Adipocyte (in vitro differentiated cells): ENCODE measurements around the gene CD3G.

Source experiments
- DNase-seq: peaks from one replicate; pipeline ENCODE4 v3.0.0-alpha.2; 2015; ENCODE audit warnings: low read depth
- H3K27me3 ChIP-seq: replicated peaks from 2 replicates; pipeline ENCODE4 v1.7.0; 2013; ENCODE audit warnings: mild to moderate bottlenecking, low read length, moderate library complexity; ENCODE audit not compliant: control insufficient read depth, insufficient read depth
- H3K36me3 ChIP-seq: 2 replicates; pipeline ENCODE4 v1.7.0; 2013; ENCODE audit warnings: low read length, mild to moderate bottlenecking, moderate library complexity; ENCODE audit not compliant: control insufficient read depth, insufficient read depth, severe bottlenecking
- H3K4me1 ChIP-seq: 2 replicates; pipeline ENCODE4 v1.7.0; 2013; ENCODE audit warnings: mild to moderate bottlenecking, low read length, moderate library complexity; ENCODE audit not compliant: control insufficient read depth, insufficient read depth
- H3K4me3 ChIP-seq: 2 replicates; pipeline ENCODE4 v1.7.0; 2013; ENCODE audit warnings: mild to moderate bottlenecking, low read length, moderate library complexity
- H3K9ac ChIP-seq: 2 replicates; pipeline ENCODE4 v1.7.0; 2013; ENCODE audit warnings: mild to moderate bottlenecking, low read length, moderate library complexity
- H3K9me3 ChIP-seq: 2 replicates; pipeline ENCODE4 v1.7.0; 2013; ENCODE audit warnings: mild to moderate bottlenecking, low read length, moderate library complexity; ENCODE audit not compliant: control insufficient read depth

CD3G gene

GRCh38 chr11:118353084-118353710 lies 9.1 kb downstream of the CD3G start:
- peak; percentile 82 for DNase-seq

GRCh38 chr11:118358071-118358470 lies 13.9 kb downstream of the CD3G start:
- H3K9ac ChIP-seq = no peak overlapping the region
- DNase-seq = peak; percentile 53
- H3K9me3 ChIP-seq = no peaks in the 10 kb centered on the region
- H3K36me3 ChIP-seq = no peaks in the 10 kb centered on the region
- H3K4me1 ChIP-seq = peaks cover 9% of the 10 kb centered on the region
- H3K27me3 ChIP-seq = no peaks in the 10 kb centered on the region
- H3K4me3 ChIP-seq = no peak overlapping the region

More at GRCh38 chr11:118353084-118353710, 9.1 kb downstream of the CD3G start:
- Histone ChIP-seq H3K4me3 (no peak overlapping the region), H3K4me1 (no peaks in the 10 kb centered on the region), H3K27me3 (peaks cover 28% of the 10 kb centered on the region), H3K9ac (no peak overlapping the region), H3K9me3 (no peaks in the 10 kb centered on the region), H3K36me3 (no peaks in the 10 kb centered on the region)

DNA sequence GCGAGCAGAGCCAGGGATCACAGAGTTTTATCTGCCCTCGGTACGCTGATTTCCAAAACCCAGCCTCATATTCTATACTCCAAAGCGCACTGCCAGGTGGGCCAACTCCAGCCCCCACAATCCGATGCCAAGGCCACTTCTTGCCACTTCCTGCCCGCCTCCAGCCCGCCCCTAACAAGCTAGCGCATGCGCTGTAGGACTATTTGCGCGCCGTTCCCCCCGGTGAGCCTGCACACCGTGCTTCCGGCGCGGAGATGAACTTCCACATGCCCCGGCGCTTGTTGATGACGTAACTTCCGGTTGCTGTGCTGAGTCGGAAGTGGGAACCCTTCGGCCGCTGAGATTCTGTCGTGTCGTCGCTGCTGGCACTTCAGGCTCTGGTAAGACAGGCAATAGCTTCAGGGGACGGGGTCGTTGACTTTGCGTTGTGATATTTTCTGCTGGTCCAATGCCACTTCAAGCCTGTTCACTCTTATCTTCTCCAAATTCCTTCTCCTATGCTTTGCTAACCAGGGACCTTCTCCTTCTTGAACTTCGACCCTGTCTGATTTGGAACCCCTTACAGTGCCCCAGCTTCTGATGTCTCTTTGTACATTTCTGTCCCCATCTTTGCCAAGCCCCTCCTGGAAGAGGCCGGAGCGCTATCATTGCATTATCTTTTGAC lies 15.3 kb downstream of the CD3G start, which contains the start of gene UBE4A:
Gene UBE4A, plus strand, starts transcription at position 306 of the 664 bp plus-strand sequence. CDS start 5,481 bp downstream, outside the sequence.
- no peaks in the 10 kb centered on the region for H3K27me3 ChIP-seq
- H3K9me3 ChIP-seq = no peaks in the 10 kb centered on the region
- peak within 1 kb of the TSS; percentile 94 for H3K9ac ChIP-seq
- peak; percentile 98 for DNase-seq
- H3K36me3 ChIP-seq = no peaks in the 10 kb centered on the region
- H3K4me3 ChIP-seq = peak within 1 kb of the TSS; percentile 98
- H3K4me1 ChIP-seq = peaks cover 9% of the 10 kb centered on the region

GRCh38 chr11:118364956-118365615 lies 20.9 kb downstream of the CD3G start:
- DNase-seq = no peak
- no peaks in the 10 kb centered on the region for H3K9me3 ChIP-seq
- H3K36me3 ChIP-seq = peaks cover 47% of the 10 kb centered on the region
- H3K27me3 ChIP-seq = no peaks in the 10 kb centered on the region
- no peak overlapping the region for H3K4me3 ChIP-seq
- no peak overlapping the region for H3K9ac ChIP-seq
- peaks cover 8% of the 10 kb centered on the region for H3K4me1 ChIP-seq

GRCh38 chr11:118366287-118366686 lies 22.1 kb downstream of the CD3G start:
- H3K9me3 ChIP-seq = no peaks in the 10 kb centered on the region
- H3K27me3 ChIP-seq = no peaks in the 10 kb centered on the region
- no peak for DNase-seq
- H3K4me3 ChIP-seq = no peak overlapping the region
- peaks cover 59% of the 10 kb centered on the region for H3K36me3 ChIP-seq
- H3K4me1 ChIP-seq = no peaks in the 10 kb centered on the region
- H3K9ac ChIP-seq = no peak overlapping the region

GRCh38 chr11:118370774-118371173 lies 26.6 kb downstream of the CD3G start:
- Histone ChIP-seq H3K4me1 (peaks cover 14% of the 10 kb centered on the region), H3K36me3 (peaks cover 77% of the 10 kb centered on the region), H3K9me3 (no peaks in the 10 kb centered on the region), H3K4me3 (no peak overlapping the region), H3K27me3 (no peaks in the 10 kb centered on the region), H3K9ac (no peak overlapping the region)
- DNase-seq = no peak

DNA sequence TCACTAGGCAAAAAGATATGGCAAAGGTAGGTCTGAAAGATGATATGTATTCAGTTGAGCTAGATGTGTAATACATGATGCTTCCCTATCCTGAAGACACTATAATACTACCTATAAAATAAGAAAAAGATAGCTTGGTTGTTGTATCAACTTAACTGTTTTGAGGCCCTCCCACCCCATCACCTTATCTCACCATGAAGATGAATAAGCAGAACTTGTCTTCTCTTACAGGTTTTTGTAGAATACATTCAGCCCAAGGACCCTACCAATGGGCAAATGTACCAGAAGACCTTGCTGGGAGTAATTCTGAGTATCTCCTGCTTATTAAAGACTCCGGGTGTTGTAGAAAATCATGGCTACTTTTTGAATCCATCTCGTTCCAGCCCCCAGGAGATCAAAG lies 29.1 kb downstream of the CD3G start:
- peaks cover 75% of the 10 kb centered on the region for H3K36me3 ChIP-seq
- no peak overlapping the region for H3K4me3 ChIP-seq
- H3K27me3 ChIP-seq = no peaks in the 10 kb centered on the region
- no peak for DNase-seq
- H3K4me1 ChIP-seq = peaks cover 14% of the 10 kb centered on the region
- no peaks in the 10 kb centered on the region for H3K9me3 ChIP-seq
- H3K9ac ChIP-seq = no peak overlapping the region

DNA sequence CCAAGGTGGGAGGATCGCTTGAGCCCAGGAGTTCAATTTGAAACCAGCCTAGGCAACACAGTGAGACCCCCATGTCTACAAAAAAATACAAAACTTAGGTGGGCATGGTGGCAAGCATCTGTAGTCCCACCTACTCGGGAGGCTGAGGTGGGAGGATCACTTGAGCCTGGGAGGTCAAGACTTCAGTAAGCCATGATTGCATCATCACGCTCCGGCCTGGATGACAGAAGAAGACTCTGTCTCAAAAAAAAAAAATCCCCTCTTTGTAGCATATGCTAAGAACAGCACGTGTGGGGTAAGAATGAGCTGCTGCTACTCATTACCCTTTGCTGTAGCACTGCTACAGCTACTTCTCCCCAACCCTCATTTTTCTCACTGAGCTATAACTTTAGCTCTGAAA lies 29.7 kb downstream of the CD3G start:
- Histone ChIP-seq H3K27me3 (no peaks in the 10 kb centered on the region), H3K4me3 (no peak overlapping the region), H3K4me1 (peaks cover 14% of the 10 kb centered on the region), H3K36me3 (peaks cover 75% of the 10 kb centered on the region), H3K9me3 (no peaks in the 10 kb centered on the region), H3K9ac (no peak overlapping the region)
- no peak for DNase-seq

DNA sequence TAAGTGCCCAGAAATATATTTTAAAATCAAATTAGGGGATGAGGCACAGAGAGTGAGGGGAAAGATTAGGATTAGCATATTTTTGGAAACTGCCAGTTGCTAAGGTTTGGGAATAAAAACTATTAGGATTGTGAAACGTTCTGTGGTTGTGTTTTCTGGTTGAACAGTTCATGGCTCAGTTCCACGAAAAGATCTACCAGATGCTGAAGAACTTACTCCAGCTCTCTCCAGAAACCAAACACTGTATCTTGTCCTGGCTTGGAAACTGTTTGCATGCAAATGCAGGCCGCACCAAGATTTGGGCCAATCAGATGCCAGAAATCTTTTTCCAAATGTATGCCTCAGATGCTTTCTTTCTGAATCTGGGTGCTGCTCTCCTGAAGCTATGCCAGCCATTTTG lies 30.6 kb downstream of the CD3G start:
- H3K4me3 ChIP-seq = no peak overlapping the region
- H3K9ac ChIP-seq = no peak overlapping the region
- peaks cover 14% of the 10 kb centered on the region for H3K4me1 ChIP-seq
- no peaks in the 10 kb centered on the region for H3K9me3 ChIP-seq
- DNase-seq = no peak
- peaks cover 75% of the 10 kb centered on the region for H3K36me3 ChIP-seq
- H3K27me3 ChIP-seq = no peaks in the 10 kb centered on the region

GRCh38 chr11:118375978-118376377 lies 31.8 kb downstream of the CD3G start:
- DNase-seq = no peak
- H3K27me3 ChIP-seq = no peaks in the 10 kb centered on the region
- peaks cover 14% of the 10 kb centered on the region for H3K4me1 ChIP-seq
- no peaks in the 10 kb centered on the region for H3K9me3 ChIP-seq
- no peak overlapping the region for H3K4me3 ChIP-seq
- peaks cover 76% of the 10 kb centered on the region for H3K36me3 ChIP-seq
- no peak overlapping the region for H3K9ac ChIP-seq

DNA sequence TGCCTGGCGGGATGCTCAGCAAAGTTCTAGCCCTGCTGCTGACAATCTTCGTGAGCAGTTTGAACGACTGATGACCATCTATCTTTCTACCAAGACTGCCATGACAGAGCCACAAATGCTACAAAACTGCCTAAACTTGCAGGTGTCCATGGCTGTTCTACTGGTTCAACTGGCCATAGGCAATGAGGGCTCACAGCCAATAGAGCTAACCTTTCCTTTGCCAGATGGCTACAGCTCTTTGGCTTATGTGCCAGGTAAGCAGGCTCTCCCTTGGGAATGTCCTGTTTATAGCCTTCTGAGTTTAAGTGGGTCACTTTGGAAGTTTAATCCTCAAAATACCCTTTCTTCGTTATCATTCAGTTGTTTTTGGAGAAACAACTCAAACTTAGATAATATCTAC lies 35.4 kb downstream of the CD3G start:
- DNase-seq = no peak
- Histone ChIP-seq H3K36me3 (peaks cover 79% of the 10 kb centered on the region), H3K4me3 (no peak overlapping the region)

More for the DNA sequence above, 35.4 kb downstream of the CD3G start:
- no peaks in the 10 kb centered on the region for H3K9me3 ChIP-seq
- no peak overlapping the region for H3K9ac ChIP-seq
- peaks cover 7% of the 10 kb centered on the region for H3K4me1 ChIP-seq
- H3K27me3 ChIP-seq = no peaks in the 10 kb centered on the region
